Activated CD8-positive, alpha-beta memory T cell treated with anti-CD3 and anti-CD28 coated beads for 24 hours (primary cell): ENCODE measurements around the gene ZNF423.

Experiments
- DNase-seq: peaks from one replicate; pipeline ENCODE4 v3.0.0-alpha.2; 2020

Gene ZNF423

GRCh38 chr16:49867796-49868668 lies 12.1 kb upstream of the ZNF423 start:
- DNase-seq = no peak

- DNase-seq = no peak
These were observed 11.3 kb upstream of the ZNF423 start for GRCh38 chr16:49867234-49867633.

- DNase-seq = no peak
These were observed 10.7 kb upstream of the ZNF423 start for GRCh38 chr16:49866595-49867071.

- no peak for DNase-seq
These were observed 6.8 kb upstream of the ZNF423 start for GRCh38 chr16:49862694-49863093.

- no peak for DNase-seq
These were observed 5.4 kb upstream of the ZNF423 start for GRCh38 chr16:49861299-49861698.

GRCh38 chr16:49860593-49860992 lies 4.7 kb upstream of the ZNF423 start:
- no peak for DNase-seq

GRCh38 chr16:49859125-49859811 lies 3.4 kb upstream of the ZNF423 start:
- no peak for DNase-seq

GRCh38 chr16:49858200-49859124 lies 2.5 kb upstream of the ZNF423 start:
- DNase-seq = peak; percentile 73

GRCh38 chr16:49857423-49858181 lies 1.7 kb upstream of the ZNF423 start:
- peak; percentile 75 for DNase-seq

- DNase-seq = peak; percentile 66
These were observed 889 bp upstream of the ZNF423 start for GRCh38 chr16:49856672-49857330.

GRCh38 chr16:49855280-49855821 lies 561 bp downstream of the ZNF423 start:
- DNase-seq = peak; percentile 66

GRCh38 chr16:49854796-49855203 lies 1.1 kb downstream of the ZNF423 start:
- DNase-seq = peak; percentile 61

- no peak for DNase-seq
These were observed 1.6 kb downstream of the ZNF423 start for GRCh38 chr16:49854188-49854795.

- DNase-seq = no peak
These were observed 3.6 kb downstream of the ZNF423 start for GRCh38 chr16:49852279-49852678.

- DNase-seq = no peak
These were observed 4.5 kb downstream of the ZNF423 start for GRCh38 chr16:49851468-49851787.

GRCh38 chr16:49850558-49851467 lies 5.1 kb downstream of the ZNF423 start:
- DNase-seq = no peak

GRCh38 chr16:49849754-49850108 lies 6.2 kb downstream of the ZNF423 start:
- DNase-seq = no peak

GRCh38 chr16:49849037-49849753 lies 6.7 kb downstream of the ZNF423 start:
- DNase-seq = no peak

GRCh38 chr16:49848530-49848929 lies 7.4 kb downstream of the ZNF423 start:
- DNase-seq = no peak
